PC-3 (cell line): Measurements from ENCODE around the gene SRGAP3. TPM values are rescaled to one million over a fixed set of nuclear protein-coding genes. Genes with fewer than 3 reads are reported as not detected.

ENCODE experiments used
- ATAC-seq: fragments of 200-7000 bp; cut with Tn5 transposase; 2 replicates; pipeline ENCODE4 v1.9.1; 2020; ENCODE audit warnings: mild to moderate bottlenecking, moderate library complexity
- BruUV-seq: library from RNA; stranded (reverse); fragments of 400-500 nt; replicated peaks from 2 replicates; lab custom pipeline; 2021; lab: Mats Ljungman, UMichigan
- CTCF ChIA-PET: fragments of 300-600 bp; sonication (Branson Sonifier 250); formaldehyde crosslinking; loops from one replicate; lab custom pipeline; 2022; ENCODE audit warnings: antibody characterized with exemption; lab: Charles Lee
- POLR2A ChIA-PET: fragments of 300-600 bp; sonication (Branson Sonifier 250); formaldehyde crosslinking; loops from one replicate; lab custom pipeline; 2022; ENCODE audit warnings: antibody characterized with exemption; ENCODE audit not compliant: unreplicated experiment; lab: Charles Lee
- DNase-seq: peaks from one replicate; pipeline ENCODE4 v3.0.0-alpha.2; 2015
- H2AFZ ChIP-seq: fragments of 300-600 bp; sonication (generic); 2 replicates; pipeline ENCODE4 v1.6.0; 2016; ENCODE audit warnings: antibody characterized with exemption, low read length
- H3F3A ChIP-seq: fragments of 300-600 bp; sonication (generic); one replicate; pipeline ENCODE4 v1.6.0; 2017; ENCODE audit warnings: antibody characterized with exemption, low read length, control low read depth, mild to moderate bottlenecking; ENCODE audit not compliant: unreplicated experiment
- H3K27ac ChIP-seq: fragments of 300-600 bp; sonication (generic); 2 replicates; pipeline ENCODE4 v1.5.1; 2016; ENCODE audit warnings: mild to moderate bottlenecking, low read length
- H3K27me3 ChIP-seq: fragments of 300-600 bp; sonication (generic); 2 replicates; pipeline ENCODE4 v1.6.1; 2016; ENCODE audit warnings: low read length, mixed read lengths
- H3K36me3 ChIP-seq: fragments of 300-600 bp; sonication (generic); 2 replicates; pipeline ENCODE4 v1.6.1; 2016; ENCODE audit warnings: low read depth, mixed run types, low read length, mixed read lengths
- H3K4me1 ChIP-seq: fragments of 300-600 bp; sonication (generic); 2 replicates; pipeline ENCODE4 v1.5.1; 2016; ENCODE audit warnings: low read length; ENCODE audit not compliant: insufficient read depth
- H3K4me2 ChIP-seq: fragments of 300-600 bp; sonication (generic); 2 replicates; pipeline ENCODE4 v1.6.0; 2016; ENCODE audit warnings: low read length
- H3K4me3 ChIP-seq: fragments of 300-600 bp; sonication (generic); 2 replicates; pipeline ENCODE4 v1.5.1; 2016; ENCODE audit warnings: mild to moderate bottlenecking, low read length, mixed read lengths
- H3K79me2 ChIP-seq: fragments of 300-600 bp; sonication (generic); 2 replicates; pipeline ENCODE4 v1.6.1; 2017; ENCODE audit warnings: low read length, mixed read lengths
- H3K9ac ChIP-seq: fragments of 300-600 bp; sonication (generic); 2 replicates; pipeline ENCODE4 v1.6.0; 2016; ENCODE audit warnings: mild to moderate bottlenecking, low read length
- H3K9me2 ChIP-seq: fragments of 300-600 bp; sonication (generic); replicated peaks from 2 replicates; pipeline ENCODE4 v1.6.1; 2016; ENCODE audit warnings: mixed run types, low read length, mixed read lengths
- H3K9me3 ChIP-seq: fragments of 300-600 bp; sonication (generic); 2 replicates; pipeline ENCODE4 v1.6.1; 2016; ENCODE audit warnings: low read length, mixed read lengths
- H4K20me1 ChIP-seq: fragments of 300-600 bp; sonication (generic); 2 replicates; pipeline ENCODE4 v1.6.1; 2016; ENCODE audit warnings: low read length, mixed read lengths
- EZH2 ChIP-seq: fragments of 300-600 bp; sonication (generic); IDR thresholded peaks from one replicate; pipeline ENCODE4 v1.6.1; 2017; ENCODE audit warnings: antibody characterized with exemption, mild to moderate bottlenecking, low read length; ENCODE audit not compliant: unreplicated experiment
- EZH2phosphoT487 ChIP-seq: fragments of 300-600 bp; sonication (generic); IDR thresholded peaks from 2 replicates; pipeline ENCODE4 v1.6.1; 2018; ENCODE audit warnings: mild to moderate bottlenecking, antibody characterized with exemption, low read length, borderline replicate concordance
- intact Hi-C: fragments of 100-400 bp; cut with micrococcal nuclease; formaldehyde crosslinking; loops from 2 replicates; pipeline ENCODE4 v1.9.0; 2023
- total RNA-seq: library from RNA; depleted of rRNA; stranded (reverse); fragments of >200 nt; gene quantifications from 2 replicates; pipeline ENCODE4 v1.2.3, GENCODE V29; 2014
- TF ChIP-seq, protein P1 (sequence below): fragments of 300-600 bp; sonication (generic); conservative IDR thresholded peaks from 2 replicates; pipeline ENCODE4 v1.5.1; 2017; ENCODE audit warnings: antibody characterized with exemption, low read depth, mild to moderate bottlenecking, low read length

The SRGAP3 gene
- total RNA-seq, 1 experiment from 2014 or later = 7.5 TPM

DNA sequence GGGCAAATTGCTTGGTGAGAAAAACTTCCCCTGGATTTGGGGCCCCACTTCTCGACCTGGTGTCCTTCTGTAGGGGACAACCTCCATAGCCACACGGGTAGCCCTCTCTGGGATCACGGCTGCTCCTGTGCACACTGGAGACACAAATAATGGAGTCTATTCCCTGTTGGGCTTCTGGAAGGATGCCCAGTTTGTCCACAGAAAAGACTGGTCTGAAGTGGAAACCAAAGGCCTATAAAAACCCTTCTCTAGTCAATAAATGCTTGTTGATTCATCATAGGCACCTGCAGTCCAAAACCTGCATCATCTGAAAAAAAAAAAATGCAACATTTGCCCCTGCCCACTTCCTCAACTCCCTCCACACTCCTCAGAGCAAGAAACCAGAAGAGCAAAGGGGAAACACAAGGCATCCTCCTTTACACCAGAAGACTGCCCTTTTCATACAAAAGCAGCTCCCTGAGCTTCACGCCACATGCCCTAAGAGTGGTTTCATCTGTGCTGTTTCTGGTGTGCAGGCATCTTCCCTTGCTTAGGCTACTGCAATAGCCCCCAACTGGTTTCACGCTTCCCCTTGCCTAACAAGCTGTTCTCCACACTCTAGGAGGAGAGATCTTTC is 36.3 kb downstream of the SRGAP3 start:
- H3K9me3 ChIP-seq = no peaks in the 10 kb centered on the region
- no peak overlapping the region for H3K4me3 ChIP-seq
- ChIA-PET POLR2A (interaction anchor here (0.6 to 0.7 kb wide), 2 partner anchors 36 to 71 kb away, joined by 3 to 5 read pairs; no protein-coding TSS in a partner anchor), CTCF (no interaction called here)
- H3K4me2 ChIP-seq = peak overlapping the region; percentile 77
- DNase-seq (peak; percentile 47), ATAC-seq (no peak)
- H3K79me2 ChIP-seq = no peaks in the 10 kb centered on the region
- no peaks in the 10 kb centered on the region for H3K27me3 ChIP-seq
- no TSS peak for BruUV-seq
- H3K9ac ChIP-seq = peak overlapping the region; percentile 74
- intact Hi-C loops = no loop called here
- peak overlapping the region; percentile 95 for H3K27ac ChIP-seq
- peaks cover 41% of the 10 kb centered on the region for H3K4me1 ChIP-seq
- no peaks in the 10 kb centered on the region for H3K9me2 ChIP-seq
- H3K36me3 ChIP-seq = no peaks in the 10 kb centered on the region
- H4K20me1 ChIP-seq = no peaks in the 10 kb centered on the region
- TF ChIP-seq, protein P1, sequence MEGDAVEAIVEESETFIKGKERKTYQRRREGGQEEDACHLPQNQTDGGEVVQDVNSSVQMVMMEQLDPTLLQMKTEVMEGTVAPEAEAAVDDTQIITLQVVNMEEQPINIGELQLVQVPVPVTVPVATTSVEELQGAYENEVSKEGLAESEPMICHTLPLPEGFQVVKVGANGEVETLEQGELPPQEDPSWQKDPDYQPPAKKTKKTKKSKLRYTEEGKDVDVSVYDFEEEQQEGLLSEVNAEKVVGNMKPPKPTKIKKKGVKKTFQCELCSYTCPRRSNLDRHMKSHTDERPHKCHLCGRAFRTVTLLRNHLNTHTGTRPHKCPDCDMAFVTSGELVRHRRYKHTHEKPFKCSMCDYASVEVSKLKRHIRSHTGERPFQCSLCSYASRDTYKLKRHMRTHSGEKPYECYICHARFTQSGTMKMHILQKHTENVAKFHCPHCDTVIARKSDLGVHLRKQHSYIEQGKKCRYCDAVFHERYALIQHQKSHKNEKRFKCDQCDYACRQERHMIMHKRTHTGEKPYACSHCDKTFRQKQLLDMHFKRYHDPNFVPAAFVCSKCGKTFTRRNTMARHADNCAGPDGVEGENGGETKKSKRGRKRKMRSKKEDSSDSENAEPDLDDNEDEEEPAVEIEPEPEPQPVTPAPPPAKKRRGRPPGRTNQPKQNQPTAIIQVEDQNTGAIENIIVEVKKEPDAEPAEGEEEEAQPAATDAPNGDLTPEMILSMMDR = no peak
- TF ChIP-seq EZH2 = no peak
- no peak for TF ChIP-seq EZH2phosphoT487
- H2AFZ ChIP-seq = no peak overlapping the region
- H3F3A ChIP-seq = peaks cover 7% of the 10 kb centered on the region

DNA sequence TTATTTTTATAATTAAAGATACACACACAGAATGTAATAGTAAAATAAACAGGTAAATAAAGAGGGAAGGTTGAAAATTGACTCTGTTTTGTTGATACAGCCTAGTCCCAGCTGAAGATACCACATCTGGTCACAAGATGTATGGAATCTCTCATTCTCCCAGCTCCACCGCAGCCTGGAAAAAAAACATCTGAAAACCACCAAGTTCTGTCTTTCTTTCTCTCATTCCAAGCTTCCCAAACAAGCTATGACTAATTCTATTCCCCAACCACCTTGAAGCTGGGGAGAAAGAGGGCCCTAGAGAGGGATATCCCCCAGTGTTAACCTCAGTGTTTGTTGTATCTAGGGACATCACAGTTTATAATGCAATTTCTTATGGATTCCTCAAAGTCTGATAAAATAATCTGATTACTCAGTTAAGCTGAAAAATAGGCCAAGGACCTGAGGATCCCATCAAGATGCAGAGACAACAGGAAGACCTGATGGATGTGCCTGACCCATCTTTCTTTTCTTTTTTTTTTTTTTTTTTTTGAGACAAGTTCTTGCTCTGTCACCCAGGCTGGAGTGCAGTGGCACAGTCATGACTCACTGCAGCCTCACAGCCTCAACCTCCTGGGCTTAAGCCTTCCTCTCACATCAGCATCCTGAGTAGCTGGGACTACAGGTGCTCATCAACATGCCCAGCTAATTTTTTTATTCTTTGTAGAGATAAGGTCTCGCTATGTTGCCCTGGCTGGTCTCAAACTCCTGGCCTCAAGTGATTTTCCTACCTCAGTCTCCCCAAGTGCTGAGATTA is 38.1 kb downstream of the SRGAP3 start:
- intact Hi-C loops = no loop called here
- DNase-seq (peak; percentile 55), ATAC-seq (peak; percentile 45)
- H4K20me1 ChIP-seq = no peaks in the 10 kb centered on the region
- H3K9ac ChIP-seq = no peak overlapping the region
- no peak overlapping the region for H3K4me2 ChIP-seq
- peaks cover 7% of the 10 kb centered on the region for H3F3A ChIP-seq
- no peak overlapping the region for H3K4me3 ChIP-seq
- H3K4me1 ChIP-seq = peaks cover 41% of the 10 kb centered on the region
- no peaks in the 10 kb centered on the region for H3K79me2 ChIP-seq
- ChIA-PET POLR2A (no interaction called here), CTCF (interaction anchor here (0.6 to 0.7 kb wide), 2 partner anchors 15 to 93 kb away, joined by 4 to 16 read pairs; no protein-coding TSS in a partner anchor)
- H3K27me3 ChIP-seq = no peaks in the 10 kb centered on the region
- H3K9me3 ChIP-seq = no peaks in the 10 kb centered on the region
- no peak overlapping the region for H3K27ac ChIP-seq
- H3K36me3 ChIP-seq = no peaks in the 10 kb centered on the region
- TF ChIP-seq, protein P1 = no peak
- no peak for TF ChIP-seq EZH2
- TF ChIP-seq EZH2phosphoT487 = no peak
- BruUV-seq = no TSS peak
- no peaks in the 10 kb centered on the region for H3K9me2 ChIP-seq
- H2AFZ ChIP-seq = no peak overlapping the region
